IPS-18c (cell line): ENCODE results near the gene MATN4.

Experiments
- H3K4me3 ChIP-seq: 2 replicates; pipeline ENCODE4 v1.7.0; 2013; ENCODE audit warnings: low read depth, mild to moderate bottlenecking, low read length, moderate library complexity; ENCODE audit not compliant: insufficient read depth
- H3K9me3 ChIP-seq: one replicate; pipeline ENCODE4 v1.6.1; 2013; ENCODE audit warnings: mild to moderate bottlenecking, low read length, moderate library complexity; ENCODE audit not compliant: control insufficient read depth, insufficient read depth

Gene MATN4

DNA sequence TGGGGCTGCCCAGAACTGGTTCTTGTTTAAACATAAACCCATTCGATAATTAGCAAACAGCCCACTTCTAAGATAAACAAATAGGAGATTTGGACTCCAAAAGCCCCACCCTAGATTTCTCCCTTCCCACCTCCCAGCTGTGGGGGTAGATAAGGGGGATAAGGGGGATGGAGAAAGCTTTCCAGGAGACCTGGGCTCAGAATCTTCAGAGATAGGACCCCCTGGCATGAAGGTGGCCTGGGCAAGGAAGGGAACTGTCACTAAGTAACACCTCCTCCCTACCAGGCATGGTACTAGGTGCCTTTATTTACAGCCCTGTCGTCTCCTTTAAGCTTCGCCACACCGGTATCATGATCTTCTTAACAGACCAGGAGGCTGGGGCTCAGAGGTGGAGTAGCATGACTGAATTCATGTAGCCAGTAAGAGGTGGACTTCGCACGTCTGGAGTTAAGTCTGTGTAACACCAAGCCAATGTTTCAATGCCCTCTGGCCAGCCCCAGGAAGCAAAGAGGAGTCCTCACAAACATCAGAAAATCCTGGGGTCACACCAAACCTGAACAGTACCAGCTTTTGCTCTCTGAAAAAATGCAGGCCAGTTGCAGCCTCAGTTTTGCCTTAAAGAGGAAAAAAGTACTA, 35.6 kb upstream of the MATN4 start:
- H3K9me3 ChIP-seq: no peaks in the 10 kb centered on the region
- H3K4me3 ChIP-seq: 0 out of 2 replicates have a peak overlapping the region, but pooled peaks have one; percentile 40

DNA sequence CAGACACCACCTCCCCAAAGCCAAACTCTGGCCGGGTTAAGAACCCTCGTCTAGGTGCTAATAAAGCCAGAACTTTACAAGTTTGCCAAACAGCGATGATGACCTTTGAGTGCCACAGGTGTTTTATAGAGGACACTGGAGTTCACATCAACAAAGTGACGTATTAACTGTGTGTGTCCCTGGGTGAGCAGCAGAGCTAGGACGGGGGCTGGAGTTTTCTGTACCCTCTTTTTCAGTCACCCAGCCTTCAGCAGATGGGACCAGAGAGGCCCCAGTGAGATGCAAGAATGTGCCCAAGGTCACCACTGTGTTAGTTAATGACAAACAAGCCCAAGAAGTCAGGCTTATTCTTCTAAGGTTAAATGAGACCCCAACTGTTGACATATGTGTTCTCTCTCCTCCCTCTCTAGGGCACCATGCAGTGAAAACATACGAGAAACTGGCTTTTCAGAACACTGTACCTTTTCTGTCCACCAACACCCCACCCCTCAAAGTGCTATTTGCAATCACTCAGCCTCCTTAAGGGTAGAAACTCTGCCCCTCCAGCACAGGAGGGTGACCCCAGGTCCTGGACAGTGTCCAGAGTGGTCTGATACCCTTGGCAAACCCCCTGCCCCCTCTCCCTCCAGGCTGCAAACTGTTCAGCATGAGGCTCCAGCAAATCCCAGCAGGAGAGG, 34.9 kb upstream of the MATN4 start:
- Histone ChIP-seq H3K9me3 (no peaks in the 10 kb centered on the region), H3K4me3 (peak overlapping the region; percentile 34)

DNA sequence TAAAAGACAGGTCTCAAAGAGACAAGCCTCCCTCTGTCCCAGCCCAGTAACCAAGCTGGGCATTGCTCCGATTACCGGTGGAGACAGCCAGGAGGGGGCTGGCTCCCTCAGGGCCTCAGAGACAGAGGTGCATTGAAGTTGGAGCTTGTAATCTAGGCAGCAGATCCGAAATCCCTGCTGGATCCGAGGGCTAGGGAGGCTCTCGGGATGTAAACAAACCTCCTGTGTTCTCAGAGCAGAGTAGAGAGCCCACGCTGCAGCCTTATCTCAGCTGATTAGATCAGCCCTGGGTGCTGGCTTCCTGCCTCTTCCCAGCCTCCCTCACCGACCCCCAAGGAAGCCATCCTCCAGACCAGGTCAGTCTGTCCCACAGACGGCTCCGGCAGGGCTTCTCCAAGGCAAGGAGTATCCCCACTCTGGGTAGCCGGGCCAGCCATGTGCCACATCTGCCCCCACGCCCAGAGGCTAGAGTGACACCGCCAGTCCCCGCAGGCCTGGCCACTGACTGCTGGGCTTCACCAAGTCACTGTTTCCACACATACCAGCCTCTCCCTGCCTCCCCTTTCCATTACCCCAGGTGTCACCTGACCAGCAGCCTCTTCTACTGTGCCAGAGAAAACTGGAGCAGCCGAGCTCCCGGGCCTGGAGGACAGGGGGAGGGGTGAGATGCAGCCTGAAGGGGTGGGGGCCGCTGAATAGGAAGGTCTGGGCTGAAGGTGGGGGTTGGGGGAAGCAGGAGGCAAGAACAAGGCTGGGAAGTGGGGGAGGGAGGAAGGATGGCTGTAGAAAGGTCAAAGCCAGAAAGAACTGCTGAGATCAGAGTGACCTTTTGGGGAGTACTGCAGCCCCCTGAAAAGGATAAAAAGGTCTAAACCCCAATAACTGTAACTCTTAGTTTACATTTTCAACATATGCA, 34.1 kb upstream of the MATN4 start:
- peak overlapping the region; percentile 51 for H3K4me3 ChIP-seq
- no peaks in the 10 kb centered on the region for H3K9me3 ChIP-seq

DNA sequence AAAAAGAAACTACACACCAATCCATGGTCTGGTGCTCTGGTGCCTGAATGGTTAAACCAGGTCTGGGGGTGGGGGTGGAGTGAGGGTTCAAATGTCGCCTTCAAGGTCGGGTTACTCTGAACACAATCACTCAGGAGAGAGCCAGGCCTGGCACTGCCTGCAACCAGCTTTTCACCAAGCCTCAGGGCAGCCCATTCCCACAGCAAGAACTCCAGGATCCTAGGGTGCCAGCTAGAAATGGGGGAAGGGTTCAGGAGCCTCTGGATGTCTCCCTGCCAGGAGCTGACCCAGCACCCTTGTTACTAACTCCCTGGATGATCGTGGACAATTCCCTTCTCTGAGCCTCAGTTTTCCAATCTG, 33.5 kb upstream of the MATN4 start:
- Histone ChIP-seq H3K9me3 (no peaks in the 10 kb centered on the region), H3K4me3 (peak overlapping the region; percentile 51)

DNA sequence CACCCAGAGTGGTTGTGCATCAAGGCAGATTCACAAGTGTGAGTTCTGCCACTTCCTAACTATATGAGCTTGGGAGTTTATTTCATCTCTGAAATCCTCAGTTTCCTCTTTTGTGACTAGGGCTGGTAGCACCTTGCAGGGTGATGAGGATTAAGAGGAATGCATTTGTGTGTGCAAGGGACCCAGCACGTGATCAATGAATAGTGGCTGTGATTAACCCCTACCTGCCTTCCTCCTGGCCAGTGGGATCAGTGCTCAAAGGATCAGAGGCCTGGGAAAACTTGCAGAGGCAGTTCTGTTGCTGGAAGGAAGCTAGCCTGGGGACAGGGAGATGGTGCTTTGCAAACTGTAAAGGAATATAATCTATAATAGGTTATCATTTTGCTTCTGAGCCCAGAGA, 32.9 kb upstream of the MATN4 start:
- H3K9me3 ChIP-seq: no peaks in the 10 kb centered on the region
- H3K4me3 ChIP-seq: no peak overlapping the region

DNA sequence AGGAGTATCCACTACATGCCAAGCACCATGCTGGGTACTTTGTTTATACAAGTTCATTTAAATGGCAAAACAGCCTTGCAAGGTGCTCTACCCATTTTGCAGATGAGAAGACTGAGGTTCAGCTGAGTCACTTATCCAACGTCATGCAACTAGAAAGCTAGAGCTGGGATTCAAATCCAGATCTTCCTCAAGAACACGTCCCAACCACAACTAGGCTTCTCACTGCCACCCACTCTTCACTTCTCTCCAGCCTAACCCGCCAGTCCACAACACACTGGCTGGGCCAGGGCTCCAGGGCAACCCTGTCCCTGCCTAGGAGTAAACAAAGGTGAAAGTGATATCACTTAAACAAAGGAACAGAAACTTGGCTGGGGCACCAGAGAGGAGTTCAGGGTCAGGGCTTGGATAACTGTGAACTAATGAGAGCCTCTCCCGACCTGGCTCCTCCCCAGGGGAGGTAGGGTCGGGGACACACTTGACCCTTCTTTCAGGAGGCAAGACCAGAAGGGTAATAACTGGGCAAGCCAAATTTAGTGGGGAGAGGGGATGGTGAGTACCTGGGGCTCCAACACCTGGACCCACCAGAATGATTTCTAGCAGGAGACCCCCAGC, 32.2 kb upstream of the MATN4 start:
- H3K4me3 ChIP-seq: no peak overlapping the region
- H3K9me3 ChIP-seq: no peaks in the 10 kb centered on the region

DNA sequence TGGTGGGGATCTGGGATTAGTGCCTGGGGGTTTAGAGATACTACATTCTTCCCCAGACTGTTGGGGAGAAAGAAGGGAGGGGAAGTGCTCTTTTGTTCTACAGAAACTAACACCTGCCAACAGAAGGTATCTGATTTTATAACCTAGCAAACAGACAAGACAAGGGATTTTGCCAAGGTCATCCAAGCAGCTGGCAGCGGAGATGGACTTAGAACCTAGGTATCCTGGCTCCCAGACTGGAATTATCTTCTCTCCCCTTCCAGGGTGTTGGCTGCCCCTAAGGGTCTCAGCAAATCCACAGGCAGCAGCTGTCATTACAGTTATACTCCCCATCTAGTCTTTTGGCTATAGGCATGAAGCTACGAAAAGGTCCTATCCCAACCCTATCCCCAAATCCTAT, 31.7 kb upstream of the MATN4 start:
- H3K9me3 ChIP-seq: no peaks in the 10 kb centered on the region
- no peak overlapping the region for H3K4me3 ChIP-seq

DNA sequence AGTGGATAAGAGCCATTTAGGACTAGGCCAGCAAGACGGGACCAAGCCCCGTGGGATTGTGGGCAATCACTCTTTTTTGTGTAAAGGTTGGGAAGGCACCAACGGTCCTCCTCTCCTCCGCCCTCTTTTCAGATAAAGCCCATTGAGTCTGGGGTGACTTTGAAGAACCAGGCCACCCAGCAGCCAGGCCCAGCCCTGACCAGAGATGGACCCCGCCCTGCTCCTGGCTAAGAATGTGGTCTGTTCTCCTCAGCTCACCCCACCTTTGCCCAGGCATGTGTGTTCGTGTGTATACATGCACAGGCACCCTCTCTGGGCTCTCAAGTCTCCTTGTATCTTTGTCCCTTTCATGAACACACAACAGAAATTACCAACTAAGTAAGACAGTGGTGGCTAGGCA, 31.0 kb upstream of the MATN4 start:
- Histone ChIP-seq H3K9me3 (no peaks in the 10 kb centered on the region), H3K4me3 (peak overlapping the region; percentile 20; the same call in 1 of the 2 replicates)

DNA sequence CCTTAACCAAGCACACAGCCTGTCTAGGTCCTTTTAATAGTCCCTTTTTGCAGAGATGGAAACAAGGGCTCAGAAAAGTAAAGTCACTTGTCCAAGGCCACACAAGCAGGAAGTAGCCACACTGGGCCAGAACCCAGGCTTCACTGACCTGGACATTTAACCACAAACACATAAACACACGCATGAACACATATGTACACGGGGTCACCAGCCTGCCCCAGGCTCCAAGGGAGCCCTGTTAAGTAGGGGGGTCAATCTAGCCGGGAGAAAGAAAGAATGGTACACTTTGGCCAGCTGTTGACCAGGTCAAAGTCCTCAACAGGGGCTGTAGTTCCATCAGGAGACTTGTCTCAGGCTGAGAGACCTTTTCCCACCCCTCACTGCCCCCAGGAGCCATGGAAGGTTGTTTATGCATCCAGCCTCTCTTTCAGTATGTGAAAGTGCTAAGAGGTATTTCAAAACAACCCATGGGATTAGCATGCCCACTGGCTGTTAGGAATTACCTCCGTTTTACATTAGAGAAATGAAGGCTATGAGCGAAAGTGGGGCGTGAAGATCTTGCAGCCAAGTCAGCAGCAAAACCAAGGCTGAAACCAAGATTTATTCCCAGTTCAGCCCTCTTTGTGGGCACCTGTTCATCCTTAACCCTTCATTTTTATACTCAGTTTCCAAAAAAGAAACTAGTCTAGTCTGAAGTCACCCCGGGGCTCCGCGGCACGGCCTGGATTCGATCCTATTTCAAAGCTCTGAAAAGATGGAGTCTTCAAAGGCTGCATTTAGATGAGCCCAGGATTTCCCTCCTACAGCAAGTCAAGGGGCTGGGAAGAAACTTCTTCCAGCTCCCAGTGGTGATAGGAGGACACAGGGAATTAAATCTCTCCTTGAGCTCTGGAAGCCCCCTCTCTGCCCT, 30.3 kb upstream of the MATN4 start:
- Histone ChIP-seq H3K9me3 (no peaks in the 10 kb centered on the region), H3K4me3 (no peak overlapping the region)

DNA sequence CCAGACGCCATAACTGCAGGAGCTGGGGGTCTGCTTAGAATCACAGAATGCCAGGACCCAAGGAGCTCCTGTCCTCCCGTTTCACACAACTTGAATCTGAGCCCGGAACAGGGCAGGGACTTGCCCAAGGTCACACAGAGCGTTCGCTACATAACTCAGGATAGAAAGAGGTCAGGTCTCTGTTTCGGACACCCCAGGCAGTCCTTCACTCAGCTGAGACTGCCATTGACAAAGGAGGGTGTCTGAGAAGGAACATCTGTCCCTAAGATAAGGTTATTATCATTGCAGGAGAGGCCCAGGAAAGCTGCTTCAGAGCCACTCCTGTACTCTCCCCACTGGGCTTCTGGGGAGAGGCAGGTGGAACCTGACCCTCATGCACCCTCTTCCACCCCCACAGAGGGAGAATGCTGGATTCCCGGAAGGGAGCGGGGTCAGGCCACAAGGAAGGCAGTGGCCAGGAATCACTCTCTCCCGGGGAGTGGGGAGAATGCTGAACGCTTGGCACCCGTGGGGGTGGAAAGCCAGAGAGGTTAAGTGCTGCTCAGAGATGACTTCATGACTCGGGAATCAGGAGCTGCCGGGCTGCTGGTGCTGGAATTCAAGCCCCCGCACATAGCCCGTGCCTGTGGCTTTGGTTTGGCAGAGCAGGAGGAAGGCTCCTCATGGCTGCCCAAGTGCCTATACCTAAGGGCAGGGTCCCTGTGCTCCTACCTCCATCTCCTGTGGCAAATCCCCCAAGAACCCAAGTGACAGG, 29.4 kb upstream of the MATN4 start:
- no peaks in the 10 kb centered on the region for H3K9me3 ChIP-seq
- H3K4me3 ChIP-seq: no peak overlapping the region

DNA sequence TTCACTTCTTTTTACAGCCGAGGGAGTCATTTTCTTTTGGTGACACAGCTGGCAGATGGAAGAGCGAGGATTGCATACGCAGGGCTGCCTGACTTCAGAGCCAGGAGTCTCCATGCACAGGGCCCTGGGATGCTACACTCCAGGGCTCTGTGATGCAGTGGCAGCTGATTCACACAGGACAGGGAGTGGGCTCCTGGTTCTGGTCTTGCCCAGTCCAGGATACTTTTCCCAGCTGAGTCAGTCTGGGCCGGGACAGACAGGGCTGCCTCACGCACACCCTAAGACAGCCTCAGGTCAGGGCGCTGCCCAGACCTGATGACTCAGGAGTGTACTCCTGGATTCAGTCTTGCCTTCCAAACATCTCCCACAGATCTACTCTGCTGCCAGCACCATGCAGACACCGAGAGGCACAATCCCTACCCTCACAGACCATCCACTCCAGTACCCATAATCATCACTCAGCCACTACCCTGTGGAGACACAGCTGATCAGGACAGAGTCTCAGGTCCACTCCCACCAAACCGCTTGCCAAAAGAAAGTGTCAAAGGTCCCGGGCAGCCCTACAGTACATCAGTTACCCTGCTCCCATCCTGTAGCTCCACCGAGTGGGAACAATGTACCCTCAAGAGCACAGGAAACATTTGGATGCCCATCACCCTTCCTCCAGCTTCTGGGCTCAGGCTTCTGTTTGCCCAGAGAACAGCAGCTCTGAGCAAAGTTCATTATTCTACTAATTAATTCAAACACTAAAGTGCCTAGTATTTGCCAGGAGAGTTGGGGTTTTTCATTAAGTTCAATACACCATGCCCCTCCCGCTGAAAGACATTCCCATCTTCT, 28.6 kb upstream of the MATN4 start:
- H3K4me3 ChIP-seq: no peak overlapping the region
- no peaks in the 10 kb centered on the region for H3K9me3 ChIP-seq

DNA sequence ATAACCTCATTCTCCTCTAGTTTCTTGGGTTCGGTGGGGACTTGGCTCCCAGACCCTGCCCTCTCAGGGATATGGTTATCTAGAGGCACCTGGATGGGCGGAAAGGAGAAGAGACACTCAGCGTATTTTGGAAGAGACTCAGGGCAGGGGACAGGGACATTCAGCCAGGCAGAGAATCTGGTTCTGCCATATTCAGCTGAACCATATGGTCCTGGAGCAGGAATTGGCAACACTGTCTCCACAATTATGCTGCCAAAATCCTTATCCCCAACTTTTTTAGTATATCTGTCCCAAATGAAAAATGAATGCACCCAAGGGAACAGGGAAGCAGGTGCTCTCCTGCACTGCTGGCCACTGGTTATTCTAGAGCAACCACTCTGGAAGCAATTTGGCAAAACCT, 22.4 kb upstream of the MATN4 start:
- Histone ChIP-seq H3K4me3 (no peak overlapping the region), H3K9me3 (no peaks in the 10 kb centered on the region)

DNA sequence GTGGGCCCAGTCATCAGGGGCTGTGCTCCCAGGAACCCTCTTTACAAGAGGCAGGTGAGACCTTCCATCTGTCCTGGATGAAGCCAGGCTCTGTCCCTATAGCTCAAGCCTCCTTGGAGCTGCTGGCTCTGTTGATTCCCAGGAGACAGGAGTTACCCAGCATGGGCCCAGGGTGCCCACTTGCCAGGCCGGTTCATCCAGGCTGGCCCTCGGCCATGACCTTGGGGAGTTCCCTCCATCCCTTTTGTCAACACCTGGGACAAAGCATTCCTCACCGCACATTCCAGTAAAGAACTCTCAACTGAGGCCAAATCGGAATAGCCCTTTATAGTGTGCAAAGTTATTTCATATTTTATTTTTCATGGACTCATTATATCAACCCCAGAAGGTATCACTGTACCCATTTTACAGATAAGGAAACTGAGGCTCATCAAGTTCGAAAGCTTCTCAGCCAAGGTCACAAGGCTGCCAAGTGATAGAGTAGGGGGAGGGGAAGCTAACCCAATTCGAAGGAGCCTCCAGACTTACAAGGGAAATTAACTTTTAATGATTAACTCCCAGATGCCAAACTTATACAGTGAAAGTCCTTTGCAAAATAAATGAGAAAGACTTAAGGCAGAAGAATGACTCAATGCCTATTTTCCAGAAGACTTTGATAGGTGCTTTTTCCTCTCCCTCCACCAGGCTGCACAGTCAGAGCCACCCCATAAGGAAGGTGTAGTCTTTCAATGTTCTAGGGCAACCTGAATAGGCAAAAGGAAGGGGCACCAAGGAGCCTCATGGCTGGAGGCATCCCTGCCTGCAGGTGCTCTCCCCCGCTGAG, 21.6 kb upstream of the MATN4 start:
- Histone ChIP-seq H3K4me3 (no peak overlapping the region), H3K9me3 (no peaks in the 10 kb centered on the region)

DNA sequence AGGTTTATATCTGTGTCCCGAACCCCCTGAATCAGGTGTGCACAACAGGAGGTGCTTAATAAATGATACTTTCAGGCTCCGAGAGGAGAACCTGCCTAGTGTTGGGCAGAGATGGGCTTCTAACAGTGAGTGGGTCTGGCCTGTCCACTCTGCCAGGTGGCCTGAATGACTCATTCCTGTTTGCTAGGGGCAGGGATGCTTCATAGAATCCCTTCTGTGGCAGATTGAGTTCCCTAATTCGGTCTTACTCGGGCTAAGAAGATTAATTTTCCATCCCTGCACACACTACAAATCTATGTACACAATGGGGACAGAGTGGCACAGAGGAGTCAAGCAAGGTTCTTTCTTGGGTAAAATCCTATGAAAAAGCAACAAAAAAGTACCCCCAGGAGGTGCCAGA, 20.4 kb upstream of the MATN4 start:
- Histone ChIP-seq H3K9me3 (no peaks in the 10 kb centered on the region), H3K4me3 (no peak overlapping the region)

DNA sequence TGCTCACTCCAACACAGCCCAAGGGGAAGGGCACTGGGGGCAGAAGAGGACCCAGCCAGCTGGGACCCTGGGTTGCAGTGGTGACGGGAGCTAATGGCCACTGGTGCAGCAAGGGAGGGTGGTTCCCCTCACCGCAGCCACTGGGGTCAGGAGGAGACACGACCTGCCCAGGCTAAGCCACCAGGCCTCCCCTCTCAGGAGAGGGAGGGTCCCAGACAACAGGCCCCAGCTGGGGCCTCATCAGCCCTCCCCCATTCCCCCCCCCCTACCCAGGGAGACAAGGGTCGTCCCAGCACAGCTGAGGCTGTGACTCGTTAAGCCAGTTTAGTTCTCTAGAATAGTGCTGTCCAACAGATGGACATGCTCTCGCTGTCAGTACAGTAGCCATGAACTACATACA, 17.3 kb upstream of the MATN4 start:
- Histone ChIP-seq H3K9me3 (no peaks in the 10 kb centered on the region), H3K4me3 (no peak overlapping the region)
